SHP77 treated with DMSO at 0.1 percent for 48 hours (cell line): ENCODE measurements around the gene NUTM1.
"Not testable (repeated sequence)": the region's sequence is repeated elsewhere in the genome, so short reads cannot be mapped to it uniquely, and the experiment has no call there.

Source experiments
- DNase-seq: peaks from one replicate; lab custom pipeline; 2025; lab: John Stamatoyannopoulos, UW

The NUTM1 gene

DNA sequence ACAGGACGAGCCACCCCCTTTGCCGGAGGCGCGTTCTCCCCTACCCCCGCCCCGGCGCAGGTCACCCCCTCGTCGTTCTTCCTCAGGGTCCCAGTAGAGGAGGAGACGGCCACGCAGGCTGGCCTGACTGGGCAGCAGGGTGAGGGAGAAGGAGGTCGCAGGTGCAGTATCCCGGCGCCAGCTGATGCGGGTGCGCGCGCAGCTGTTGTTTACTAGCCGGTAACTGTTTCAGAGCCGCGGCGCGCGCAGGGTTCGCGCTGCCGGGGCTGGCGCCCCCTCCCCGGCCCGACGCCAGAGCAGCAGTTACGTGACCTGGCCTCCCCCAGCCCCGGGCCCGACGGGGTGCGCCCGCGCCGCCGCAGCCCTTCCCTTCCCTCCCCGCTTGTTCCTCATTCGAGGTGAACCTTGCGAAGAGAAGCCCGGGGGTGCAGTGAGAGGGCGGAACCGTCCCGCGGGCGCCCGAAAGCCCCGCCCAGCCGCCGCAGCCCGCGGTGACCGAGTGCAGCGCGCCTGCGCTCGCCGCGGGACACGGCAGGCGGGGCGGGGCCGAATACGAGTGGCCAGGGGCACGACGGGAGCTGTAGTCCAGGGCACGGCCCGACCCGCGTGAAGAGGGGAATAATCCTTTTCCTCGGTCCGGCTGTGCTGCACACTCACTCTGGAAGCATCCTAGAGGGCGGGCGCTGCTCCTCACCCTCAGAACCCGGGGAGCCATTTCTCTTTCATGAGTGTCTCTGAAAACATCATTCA, 5.4 kb upstream of the NUTM1 start, which contains the start of gene SLC12A6:
TSS of gene SLC12A6 (minus strand) at position 225 of the 750 bp plus-strand sequence. CDS start 1,101 bp downstream, outside the sequence.
- DNase-seq = peak; percentile 87

DNA sequence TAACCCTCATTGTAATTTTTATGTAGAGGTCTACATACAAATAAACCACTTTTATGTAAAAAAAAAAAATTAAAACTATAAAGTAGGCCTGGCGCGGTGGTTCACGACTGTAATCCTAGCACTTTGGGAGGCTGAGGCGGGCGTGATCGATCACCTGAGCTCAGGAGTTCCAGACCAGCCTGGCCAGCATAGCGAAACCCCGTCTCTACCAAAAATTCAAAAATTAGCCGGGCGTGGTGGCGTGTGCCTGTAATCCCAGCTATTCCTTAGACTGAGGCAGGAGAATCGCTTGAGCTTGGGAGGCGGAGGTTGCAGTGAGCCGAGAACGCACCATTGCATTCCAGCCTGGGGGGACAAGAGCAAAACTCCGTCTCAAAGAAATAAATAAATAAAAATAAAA, 4.8 kb upstream of the NUTM1 start:
- no peak for DNase-seq

GRCh38 chr15:34339946-34340345, 3.2 kb upstream of the NUTM1 start:
- no peak for DNase-seq

DNA sequence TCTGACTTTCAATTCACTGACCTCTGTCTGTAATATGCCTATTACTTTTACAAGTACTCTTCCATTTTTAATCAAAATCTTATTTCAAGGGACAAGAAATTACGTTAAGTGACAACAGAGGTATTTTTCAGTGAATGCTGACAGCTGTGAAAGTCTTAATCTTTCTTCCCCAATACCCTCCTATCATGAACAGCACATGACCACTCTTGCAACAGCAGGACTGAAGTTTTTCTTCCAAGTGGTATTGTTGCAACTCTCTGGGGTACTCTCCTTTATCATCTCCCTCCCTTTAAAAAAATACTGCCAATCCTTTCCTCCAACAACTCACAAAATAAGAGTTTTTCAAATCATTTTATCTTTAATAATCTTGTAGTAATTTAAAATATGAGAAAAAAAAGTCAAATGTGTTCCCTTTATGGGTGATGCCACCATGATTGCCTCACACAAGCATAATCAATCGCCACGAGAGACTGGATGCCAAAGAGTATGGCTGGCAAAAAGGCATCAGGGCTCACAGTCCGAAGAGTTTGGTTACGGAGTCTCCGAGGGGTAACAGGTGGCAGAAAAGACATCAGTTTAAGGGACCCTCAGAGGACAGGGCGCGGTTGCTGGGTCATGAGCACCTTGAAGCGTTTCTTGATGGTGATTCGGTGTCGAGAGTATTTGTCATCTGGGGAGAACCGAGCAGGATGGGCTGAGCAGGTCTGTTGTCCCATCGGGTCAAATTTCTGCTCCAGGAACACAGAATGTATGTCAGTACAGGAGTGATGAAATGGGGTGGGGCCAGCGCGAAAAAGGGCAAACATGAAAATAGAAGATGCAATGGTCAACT, 1.5 kb upstream of the NUTM1 start:
- DNase-seq = no peak

DNA sequence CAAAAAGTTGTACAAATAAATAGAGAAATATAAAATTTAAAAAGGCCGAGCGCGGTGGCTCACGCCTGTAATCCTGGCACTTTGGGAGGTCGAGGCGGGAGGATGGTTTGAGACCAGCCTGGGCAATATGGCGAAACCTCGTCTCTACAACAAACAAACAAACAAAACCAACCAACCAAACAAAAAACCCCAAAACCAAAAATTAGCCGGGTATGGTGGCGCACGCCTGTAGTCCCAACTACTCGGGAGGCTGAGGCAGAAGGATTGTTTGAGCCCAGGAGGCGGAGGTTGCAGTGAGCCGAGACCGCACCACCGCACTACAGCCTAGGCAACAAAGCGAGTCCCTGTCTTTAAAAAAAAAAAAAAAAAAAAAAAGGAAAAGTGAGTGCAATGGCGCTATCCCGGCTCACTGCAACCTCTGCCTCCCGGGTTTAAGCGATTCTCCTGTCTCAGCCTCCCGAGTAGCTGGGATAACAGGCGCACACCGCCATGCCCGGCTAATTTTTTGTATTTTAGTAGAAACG, 840 bp upstream of the NUTM1 start:
- not testable (repeated sequence) for DNase-seq

GRCh38 chr15:34347951-34348638, 5.0 kb downstream of the NUTM1 start:
- no peak for DNase-seq

GRCh38 chr15:34348735-34349300, 5.7 kb downstream of the NUTM1 start:
- no peak for DNase-seq

GRCh38 chr15:34349769-34350168, 6.7 kb downstream of the NUTM1 start:
- no peak for DNase-seq

DNA sequence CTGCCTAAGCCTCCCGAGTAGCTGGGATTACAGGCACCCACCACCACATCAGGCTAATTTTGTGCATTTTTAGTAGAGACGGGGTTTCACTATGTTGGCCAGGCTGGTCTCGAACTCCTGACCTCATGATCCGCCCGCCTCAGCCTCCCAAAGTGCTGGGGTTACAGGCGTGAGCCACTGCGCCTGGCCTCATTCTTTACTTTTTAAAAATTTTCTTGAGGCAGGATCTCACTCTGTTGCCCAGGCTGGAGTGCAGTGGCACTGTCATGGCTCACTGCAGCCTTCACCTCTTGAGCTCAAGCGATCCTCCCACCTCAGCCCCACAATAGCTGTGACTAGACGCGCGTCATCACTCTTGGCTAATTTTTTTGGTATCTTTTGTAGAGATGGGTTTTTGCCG, 9.9 kb downstream of the NUTM1 start:
- not testable (repeated sequence) for DNase-seq

DNA sequence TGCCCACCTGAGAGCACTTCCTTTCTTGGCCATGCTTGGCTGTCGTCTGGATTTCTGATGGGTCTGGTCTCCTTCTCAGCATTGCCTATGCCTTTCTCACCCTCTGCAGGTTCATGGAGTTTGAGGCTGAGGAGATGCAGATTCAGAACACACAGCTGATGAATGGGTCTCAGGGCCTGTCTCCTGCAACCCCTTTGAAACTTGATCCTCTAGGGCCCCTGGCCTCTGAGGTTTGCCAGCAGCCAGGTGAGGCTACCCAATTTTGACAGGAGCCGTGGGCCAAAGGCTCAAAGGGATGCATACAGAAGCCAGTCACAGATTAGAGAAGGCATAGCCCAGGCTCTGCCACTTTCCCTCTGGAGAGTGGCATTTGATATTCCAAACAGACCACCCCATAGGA, 10.5 kb downstream of the NUTM1 start:
- DNase-seq = no peak

- no peak for DNase-seq
These were observed 11.2 kb downstream of the NUTM1 start for GRCh38 chr15:34354286-34354685.

- DNase-seq = no peak
These were observed 12.1 kb downstream of the NUTM1 start for GRCh38 chr15:34355241-34355640.

DNA sequence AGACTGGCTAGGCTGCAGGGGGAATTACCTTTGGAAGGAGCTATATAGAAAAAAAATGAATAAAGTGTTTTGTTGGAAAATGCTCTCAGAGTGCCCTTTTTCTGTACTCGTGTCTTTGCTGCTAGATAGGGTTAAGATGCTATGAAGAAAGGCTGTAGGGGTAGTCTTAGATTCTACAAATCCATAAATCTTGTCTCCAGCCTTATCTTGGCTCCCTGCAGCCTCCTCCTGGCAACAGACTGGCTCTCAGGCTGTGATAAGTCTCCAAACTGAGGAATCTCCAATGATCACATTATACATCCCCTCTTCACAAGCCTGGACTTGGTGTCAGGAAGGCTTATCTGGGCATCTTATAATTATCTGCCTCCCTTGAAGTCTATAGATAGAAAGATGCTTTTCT, 14.5 kb downstream of the NUTM1 start:
- no peak for DNase-seq

- no peak for DNase-seq
These were observed 15.3 kb downstream of the NUTM1 start for GRCh38 chr15:34358367-34358766.

GRCh38 chr15:34358948-34359347, 15.8 kb downstream of the NUTM1 start:
- no peak for DNase-seq

GRCh38 chr15:34359416-34359815, 16.3 kb downstream of the NUTM1 start:
- DNase-seq = no peak

- no peak for DNase-seq
These were observed 17.2 kb downstream of the NUTM1 start for GRCh38 chr15:34360298-34360697.

DNA sequence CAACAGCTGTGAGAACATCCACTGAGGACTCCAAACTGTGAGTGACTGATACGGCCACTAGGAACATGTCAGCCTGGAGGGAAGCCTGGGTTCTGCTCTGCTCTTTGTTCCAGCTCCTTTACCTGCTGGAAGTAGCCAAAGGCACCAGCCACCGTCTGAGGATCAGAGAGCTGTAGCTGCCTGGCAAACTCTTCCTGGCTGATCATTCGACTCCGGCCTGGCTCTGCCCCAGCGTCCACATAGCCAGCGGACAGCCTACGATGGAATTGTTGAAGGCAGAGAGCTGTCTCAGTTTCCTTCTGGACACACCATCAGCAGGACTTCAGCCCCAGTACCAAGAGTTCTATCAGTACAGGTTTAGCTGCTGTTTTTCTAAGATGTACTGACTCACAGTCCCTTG, 18.2 kb downstream of the NUTM1 start:
- DNase-seq = no peak

- DNase-seq = no peak
These were observed 19.1 kb downstream of the NUTM1 start for GRCh38 chr15:34362047-34362773.

DNA sequence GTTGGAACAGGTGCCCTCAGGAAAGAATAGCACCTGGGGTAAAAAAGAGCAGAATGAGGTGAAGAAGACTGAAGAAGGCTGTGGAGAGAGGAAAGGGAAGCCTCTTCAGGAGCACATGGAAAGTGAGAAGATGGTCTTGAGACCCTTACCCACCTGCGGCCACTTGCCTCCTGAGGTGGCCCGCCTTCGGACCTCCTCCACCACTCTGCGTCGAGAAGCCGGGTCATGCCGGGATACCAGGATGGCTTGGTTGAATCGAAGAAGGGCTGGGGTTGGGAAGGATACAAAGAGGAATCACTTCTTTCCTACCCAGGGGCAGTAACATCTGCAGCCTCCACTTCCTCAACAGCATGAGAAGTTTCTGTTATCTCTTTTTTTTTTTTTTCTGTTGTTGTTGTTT, 20.9 kb downstream of the NUTM1 start:
- DNase-seq = no peak

GRCh38 chr15:34365091-34365825, 22.1 kb downstream of the NUTM1 start:
- DNase-seq = no peak
